GM20431 (cell line): ENCODE results near the gene S100A11.

ENCODE experiments used
- in situ Hi-C: fragments of 300-500 bp; cut with MseI, MboI; formaldehyde crosslinking; loops from one replicate; pipeline ENCODE4 v1.15.0; 2020; ENCODE audit warnings: low sequenced_read_pairs; ENCODE audit not compliant: unreplicated experiment

The S100A11 gene

GRCh38 chr1:152043870-152044269, 7.1 kb upstream of the S100A11 start:
- in situ Hi-C loops = no loop called here

- in situ Hi-C loops = no loop called here
Observed at GRCh38 chr1:152042030-152042429, 5.2 kb upstream of the S100A11 start.

DNA sequence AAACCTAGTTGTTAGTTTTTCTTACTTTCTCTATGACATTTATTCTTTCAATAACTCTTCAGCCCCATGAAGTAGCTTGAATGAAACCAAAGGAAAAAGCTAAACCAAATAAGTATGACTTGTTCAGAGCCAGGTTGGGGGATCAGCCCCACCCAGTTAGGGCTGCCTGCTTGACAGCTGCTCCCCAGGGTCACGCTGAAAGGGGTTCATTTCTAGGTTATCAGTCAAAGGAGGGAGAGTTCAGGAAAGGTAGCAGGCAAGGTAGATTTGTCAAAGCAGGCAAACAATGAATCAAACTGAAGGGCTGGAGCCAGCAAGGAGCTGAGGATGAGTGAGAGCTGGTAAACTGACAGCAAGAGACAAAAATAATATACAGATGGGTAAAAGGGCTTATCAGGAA, 3.1 kb upstream of the S100A11 start:
- in situ Hi-C loops = no loop called here

GRCh38 chr1:152039461-152039860, 2.7 kb upstream of the S100A11 start:
- in situ Hi-C loops = no loop called here

DNA sequence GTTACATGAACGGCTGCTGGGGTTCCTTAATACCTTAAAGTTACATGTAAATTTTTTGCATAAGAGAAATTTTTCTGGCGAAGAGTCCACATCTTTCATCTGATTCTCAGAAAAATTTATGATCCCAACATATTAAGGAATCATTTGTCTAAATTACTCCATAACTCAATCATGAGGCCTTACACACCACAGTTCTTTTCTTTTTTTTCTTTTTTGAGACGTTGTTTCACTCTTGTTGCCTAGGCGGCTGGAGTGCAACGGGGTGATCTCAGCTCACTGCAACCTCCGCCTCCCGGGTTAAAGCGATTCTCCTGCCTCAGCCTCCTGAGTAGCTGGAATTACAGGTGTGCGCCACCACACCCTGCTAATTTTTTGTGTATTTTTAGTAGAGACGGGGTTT, 2.1 kb upstream of the S100A11 start:
- in situ Hi-C loops = no loop called here

GRCh38 chr1:152035539-152036266, 1.1 kb downstream of the S100A11 start:
- in situ Hi-C loops = no loop called here

GRCh38 chr1:152034654-152035538, 1.9 kb downstream of the S100A11 start:
- in situ Hi-C loops = no loop called here

DNA sequence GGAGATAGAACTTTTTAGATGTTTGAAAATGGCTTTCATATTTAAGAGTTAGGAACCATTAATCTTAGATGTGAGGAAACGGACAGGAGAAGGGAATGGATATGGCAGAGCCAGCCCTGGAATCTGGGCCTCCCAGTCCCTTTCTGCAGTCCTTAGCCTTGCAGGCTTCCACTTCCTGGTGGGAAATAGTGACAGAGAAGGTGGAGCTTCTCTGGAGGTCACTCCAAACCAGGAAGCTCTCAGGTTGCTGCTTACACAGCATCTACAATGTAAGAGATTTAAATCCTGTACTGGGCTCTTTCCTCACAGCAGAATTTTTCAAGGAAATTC, 2.5 kb downstream of the S100A11 start:
- in situ Hi-C loops = no loop called here

DNA sequence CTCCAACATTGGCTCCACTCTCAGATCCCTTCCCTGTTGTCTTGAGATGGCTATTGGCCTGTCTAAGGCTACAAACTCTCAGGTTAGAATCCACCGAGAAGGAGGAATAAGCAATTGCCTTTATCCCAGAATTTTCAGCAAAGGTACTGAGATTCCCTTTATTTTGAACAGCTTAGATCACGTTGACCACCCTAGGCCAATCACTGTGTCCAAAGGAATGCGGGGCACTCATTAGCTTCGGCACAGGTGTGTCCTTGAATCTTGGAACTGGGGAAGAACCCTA, 6.9 kb downstream of the S100A11 start:
- in situ Hi-C loops = no loop called here

DNA sequence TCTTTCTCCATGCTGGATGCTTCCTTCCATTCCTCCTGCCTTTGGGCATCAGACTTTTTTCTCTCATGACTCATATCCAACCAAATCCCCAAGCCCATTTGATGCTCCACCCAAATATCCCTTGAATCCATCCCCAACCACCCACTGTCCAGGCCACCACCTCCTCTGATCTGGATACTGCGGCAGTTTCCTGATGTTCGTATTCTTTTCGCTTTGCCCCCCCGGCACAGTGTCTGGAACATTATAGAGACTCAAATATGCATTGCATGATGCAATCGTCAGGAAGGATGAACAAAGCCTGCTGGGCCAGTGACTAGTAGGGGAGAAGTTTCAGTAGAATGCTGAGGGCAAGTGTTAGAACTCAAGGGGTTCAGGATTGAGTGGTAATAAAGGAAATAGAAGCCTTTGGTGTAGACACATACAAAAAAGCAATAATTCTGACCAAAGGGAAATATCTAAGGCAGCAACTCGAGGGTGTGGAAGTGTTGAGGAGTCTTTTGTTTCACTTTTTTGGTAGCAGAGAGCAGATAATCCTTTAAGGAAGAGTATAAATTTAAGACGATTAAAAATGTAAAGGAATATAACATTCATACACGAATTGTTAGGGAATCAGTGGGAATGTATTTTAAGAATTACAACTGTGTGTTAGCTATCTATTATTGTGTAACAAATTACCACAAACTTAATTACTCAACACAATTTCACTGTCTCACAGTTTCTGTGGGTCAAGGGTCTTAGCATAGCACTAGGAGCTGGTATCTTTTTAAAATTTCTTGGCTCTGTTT, 7.5 kb downstream of the S100A11 start:
- in situ Hi-C loops = no loop called here

GRCh38 chr1:152026895-152027294, 9.9 kb downstream of the S100A11 start:
- in situ Hi-C loops = no loop called here

DNA sequence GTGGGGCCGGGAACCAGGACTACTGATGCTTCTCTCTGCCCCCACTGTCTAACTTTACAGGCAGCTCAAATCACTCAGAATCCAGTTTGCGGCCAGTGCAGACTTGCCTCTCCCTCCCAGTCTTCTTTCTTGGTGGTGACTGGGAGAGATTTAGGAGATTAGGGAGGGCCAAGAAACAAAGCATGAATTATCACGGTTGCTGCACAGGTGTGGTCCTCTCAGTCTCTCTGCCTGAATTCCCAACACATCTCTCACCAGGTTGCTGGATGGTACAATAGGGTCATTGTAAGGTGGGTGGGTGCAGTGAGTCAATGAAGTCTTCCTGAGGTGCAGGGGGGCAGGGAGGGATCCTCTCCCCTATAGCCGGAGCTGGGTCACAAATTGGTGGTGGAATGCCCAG, 12.6 kb downstream of the S100A11 start:
- in situ Hi-C loops = no loop called here

- in situ Hi-C loops = no loop called here
Observed at GRCh38 chr1:152023221-152023620, 13.6 kb downstream of the S100A11 start.

- in situ Hi-C loops = no loop called here
Observed at GRCh38 chr1:152022474-152022873, 14.3 kb downstream of the S100A11 start.

DNA sequence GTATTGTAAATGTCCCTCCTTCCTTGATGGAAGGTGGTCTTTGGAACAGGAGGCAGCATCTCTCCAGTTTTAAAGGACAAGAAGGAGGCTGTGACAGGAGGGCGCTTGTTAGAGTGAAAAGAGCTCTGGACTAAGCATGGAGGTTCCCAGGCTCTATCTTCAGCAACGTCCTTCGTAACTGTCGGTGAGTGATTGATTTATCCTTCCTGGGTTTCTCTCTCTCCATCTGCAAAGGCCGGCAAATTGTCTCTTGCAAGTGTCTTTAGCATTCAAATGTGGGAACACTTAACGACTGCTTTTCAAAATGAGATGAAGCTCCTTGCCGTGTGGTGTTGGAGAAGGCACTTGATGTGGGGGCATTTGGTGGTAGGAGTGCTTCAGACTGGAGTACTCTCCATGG, 15.2 kb downstream of the S100A11 start:
- in situ Hi-C loops = no loop called here

GRCh38 chr1:152020849-152021248, 16.0 kb downstream of the S100A11 start:
- in situ Hi-C loops = no loop called here

GRCh38 chr1:152018537-152018936, 18.3 kb downstream of the S100A11 start:
- in situ Hi-C loops = no loop called here

- in situ Hi-C loops = no loop called here
Observed at GRCh38 chr1:152015766-152016165, 21.0 kb downstream of the S100A11 start.

GRCh38 chr1:152014943-152015342, 21.9 kb downstream of the S100A11 start:
- in situ Hi-C loops = no loop called here

DNA sequence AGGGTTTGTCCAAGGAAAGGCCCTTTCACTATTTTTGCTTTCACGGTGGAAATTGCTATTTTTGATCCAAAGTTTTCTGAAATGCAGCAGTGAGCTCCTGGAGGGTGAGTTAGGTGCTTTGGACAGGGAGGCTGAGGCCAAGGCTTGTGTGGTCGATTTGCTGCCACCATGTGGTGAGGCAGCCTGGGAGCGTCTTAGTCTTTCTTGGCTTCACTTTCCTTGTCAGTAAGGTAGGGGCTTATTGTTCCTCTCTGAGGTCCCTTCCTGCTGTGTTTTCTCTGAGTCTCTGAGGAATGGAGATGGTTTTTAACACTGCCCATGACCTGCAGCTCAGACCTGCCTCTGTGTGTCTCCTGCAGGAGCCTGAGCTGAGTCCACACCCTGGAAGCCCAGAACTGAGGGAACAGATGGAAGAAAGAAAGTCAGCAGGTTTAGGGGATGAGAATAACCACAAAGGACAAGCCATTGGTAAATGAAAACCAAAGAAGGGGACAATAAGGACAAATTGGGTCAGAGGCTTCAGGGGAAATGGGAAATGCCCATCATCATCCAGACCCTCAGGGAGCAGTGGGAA, 23.1 kb downstream of the S100A11 start:
- in situ Hi-C loops = no loop called here

DNA sequence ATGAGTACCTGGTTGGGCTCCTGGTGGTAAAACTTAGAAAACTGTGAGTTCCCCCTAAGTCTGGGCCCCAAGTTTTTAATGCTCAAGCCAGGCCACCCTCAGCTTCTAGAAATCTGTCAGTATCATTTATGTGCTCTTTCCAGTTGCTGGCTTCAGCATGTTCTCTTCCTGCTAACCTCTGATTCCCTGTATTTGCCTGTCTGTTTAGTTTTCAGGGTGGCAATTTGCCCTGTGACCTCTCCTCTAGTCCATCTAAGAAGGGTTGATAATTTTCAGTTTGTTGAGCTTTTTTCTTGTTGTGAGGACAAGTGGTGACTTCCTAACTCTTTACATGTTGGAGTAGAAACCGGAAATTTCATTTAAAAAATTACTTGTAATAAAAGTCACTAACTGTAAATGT, 27.1 kb downstream of the S100A11 start:
- in situ Hi-C loops = no loop called here
